HG03280 (cell line): ENCODE measurements around the gene UACA.
"Not testable (repeated sequence)": the region's sequence is repeated elsewhere in the genome, so short reads cannot be mapped to it uniquely, and the experiment has no call there.

Source experiments
- ATAC-seq: cut with Tn5 transposase; IDR thresholded peaks from one replicate; pipeline ENCODE4 v1.9.1; 2021; ENCODE audit warnings: mild to moderate bottlenecking, moderate library complexity; ENCODE audit not compliant: unreplicated experiment

Gene UACA

GRCh38 chr15:70763120-70763949 lies at the start of gene UACA:
Gene UACA (minus strand): TSS chr15:70763558. CDS start chr15:70763407, 151 bp downstream.
- peak; percentile 98 for ATAC-seq

- ATAC-seq, result no peak
Observed at GRCh38 chr15:70812827-70813364, 49.5 kb upstream of the UACA start.

GRCh38 chr15:70810916-70811578 lies 47.7 kb upstream of the UACA start:
- ATAC-seq, result no peak

- ATAC-seq, result no peak
Observed at GRCh38 chr15:70806992-70807712, 43.8 kb upstream of the UACA start.

GRCh38 chr15:70804388-70804787 lies 41.0 kb upstream of the UACA start:
- not testable (repeated sequence) for ATAC-seq

- no peak for ATAC-seq
Observed at GRCh38 chr15:70802629-70803028, 39.3 kb upstream of the UACA start.

GRCh38 chr15:70801109-70801508 lies 37.8 kb upstream of the UACA start:
- ATAC-seq, result no peak

GRCh38 chr15:70799667-70800450 lies 36.5 kb upstream of the UACA start:
- ATAC-seq, result no peak

GRCh38 chr15:70797464-70797863 lies 34.1 kb upstream of the UACA start:
- no peak for ATAC-seq

GRCh38 chr15:70796516-70797310 lies 33.4 kb upstream of the UACA start:
- no peak for ATAC-seq

- no peak for ATAC-seq
Observed at GRCh38 chr15:70795311-70795665, 31.9 kb upstream of the UACA start.

- ATAC-seq, result no peak
Observed at GRCh38 chr15:70794596-70795310, 31.4 kb upstream of the UACA start.

GRCh38 chr15:70793694-70794093 lies 30.3 kb upstream of the UACA start:
- no peak for ATAC-seq

GRCh38 chr15:70792171-70792573 lies 28.8 kb upstream of the UACA start:
- ATAC-seq, result no peak

- ATAC-seq, result no peak
Observed at GRCh38 chr15:70791259-70791658, 27.9 kb upstream of the UACA start.

GRCh38 chr15:70789213-70789612 lies 25.9 kb upstream of the UACA start:
- ATAC-seq, result no peak

- no peak for ATAC-seq
Observed at GRCh38 chr15:70788114-70789049, 25.0 kb upstream of the UACA start.

GRCh38 chr15:70786996-70787395 lies 23.6 kb upstream of the UACA start:
- ATAC-seq, result no peak
